GM18870 (cell line): ENCODE results near the gene ATG9B.

ENCODE experiments used
- ATAC-seq: cut with Tn5 transposase; IDR thresholded peaks from one replicate; pipeline ENCODE4 v1.9.1; 2021; ENCODE audit warnings: moderate library complexity; ENCODE audit not compliant: unreplicated experiment

Gene ATG9B

DNA sequence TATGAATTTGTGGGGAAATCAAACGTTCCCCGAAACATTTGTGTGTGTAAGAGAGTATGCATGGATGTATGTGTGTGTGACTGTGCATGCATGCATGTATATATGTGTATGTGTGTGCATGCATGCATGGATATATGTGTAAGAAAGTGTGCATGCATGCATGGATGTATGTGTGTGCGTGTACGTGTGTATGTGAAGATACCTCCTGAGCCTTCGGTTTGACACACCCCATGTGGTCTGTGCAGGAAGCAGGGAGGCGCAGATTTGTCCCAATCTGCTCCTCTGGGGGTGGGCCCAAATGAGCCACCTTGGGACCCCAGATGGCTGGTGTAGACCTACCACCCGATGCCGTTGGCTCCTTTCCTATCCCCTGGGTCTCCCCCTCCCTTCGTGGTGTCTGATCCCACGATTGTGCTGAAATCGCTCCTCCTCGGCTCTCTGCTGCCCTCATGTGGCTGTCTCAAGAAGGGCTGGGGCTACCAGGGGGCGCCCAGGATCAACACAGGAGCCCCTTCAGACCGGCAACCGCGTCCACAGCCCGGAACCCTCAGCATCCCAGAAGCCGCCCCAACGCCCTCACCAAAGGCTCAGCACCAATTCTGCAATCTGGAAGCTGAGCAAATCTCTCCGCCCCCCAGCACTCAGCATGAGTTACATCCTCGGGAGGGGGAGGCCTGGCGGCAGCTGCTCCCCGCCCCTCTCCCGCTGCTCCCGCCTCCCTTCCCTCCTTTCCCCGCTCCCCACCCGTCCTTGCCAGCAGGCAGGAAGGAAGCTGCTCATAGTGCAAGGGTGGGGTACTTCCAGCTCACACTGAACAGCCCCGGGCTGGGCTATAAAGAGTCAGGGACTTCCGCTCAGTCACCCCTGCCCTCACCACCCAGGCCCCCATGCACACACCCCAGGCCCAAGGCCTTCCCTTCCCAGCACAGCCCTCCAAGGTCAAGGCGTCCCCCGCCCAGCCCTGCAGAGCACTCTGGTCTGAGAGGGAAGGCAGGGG, 35.8 kb downstream of the ATG9B start:
- no peak for ATAC-seq

DNA sequence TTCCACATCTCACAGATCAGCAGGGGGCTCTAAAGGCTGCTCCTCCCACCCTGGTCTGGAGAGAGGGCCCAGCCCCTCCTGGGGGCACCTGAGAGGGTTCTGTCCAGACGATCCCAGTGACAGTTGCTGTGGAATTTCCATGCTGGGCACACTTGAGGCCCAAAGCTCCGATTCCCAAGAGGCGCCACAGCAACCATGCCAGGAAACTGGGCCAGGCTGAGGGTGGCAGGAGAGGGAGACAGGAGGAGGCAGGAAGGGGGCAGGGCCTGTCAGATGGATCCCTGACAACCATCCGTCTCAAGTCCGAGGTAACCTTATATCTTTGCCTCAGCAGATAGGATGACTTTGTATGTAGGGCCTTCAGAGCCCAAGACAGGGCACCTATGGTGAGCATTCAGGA, 37.7 kb downstream of the ATG9B start:
- no peak for ATAC-seq

DNA sequence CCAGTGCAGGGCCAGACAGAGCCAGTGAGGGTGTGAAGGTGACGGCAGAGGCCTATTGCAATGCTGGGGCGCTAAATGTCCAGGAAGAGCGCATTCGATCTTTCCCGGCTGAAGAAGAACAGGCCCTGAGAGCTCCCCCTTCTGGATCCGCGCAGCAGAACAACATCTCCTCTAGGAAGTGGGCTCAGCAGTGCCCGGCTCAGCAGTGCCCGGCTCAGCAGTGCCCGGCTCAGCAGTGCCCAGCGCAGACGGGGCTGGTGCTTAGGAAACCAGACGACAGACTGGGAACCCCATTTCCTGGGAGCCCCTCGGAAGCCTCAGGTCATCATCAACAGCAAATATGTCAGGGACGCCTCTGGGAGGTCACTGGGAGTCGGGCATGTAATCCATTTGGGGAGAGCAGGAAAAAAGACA, 38.2 kb downstream of the ATG9B start:
- no peak for ATAC-seq

DNA sequence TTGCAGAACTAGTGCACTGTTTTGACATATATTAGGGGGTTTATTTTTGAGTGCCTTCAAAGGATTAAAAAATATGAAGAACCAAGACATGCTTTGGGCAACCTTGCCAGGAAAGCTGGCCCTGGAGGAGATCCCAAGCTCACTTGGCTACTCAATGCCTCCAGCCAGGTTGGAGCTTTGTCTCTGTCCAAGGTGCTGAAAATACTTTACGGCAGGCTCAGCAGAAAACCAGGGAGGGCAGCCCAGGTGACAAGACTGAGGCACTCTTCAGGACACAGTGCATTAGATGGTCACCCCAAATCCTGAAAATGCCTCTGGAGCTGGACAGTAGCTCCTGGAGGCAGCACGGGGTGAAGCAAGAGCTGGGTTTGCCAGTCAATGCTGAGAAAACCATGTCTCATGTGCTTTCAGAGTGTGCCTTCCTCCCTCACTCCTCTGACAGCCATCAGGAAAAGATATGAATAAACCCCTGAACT, 40.4 kb downstream of the ATG9B start:
- no peak for ATAC-seq

DNA sequence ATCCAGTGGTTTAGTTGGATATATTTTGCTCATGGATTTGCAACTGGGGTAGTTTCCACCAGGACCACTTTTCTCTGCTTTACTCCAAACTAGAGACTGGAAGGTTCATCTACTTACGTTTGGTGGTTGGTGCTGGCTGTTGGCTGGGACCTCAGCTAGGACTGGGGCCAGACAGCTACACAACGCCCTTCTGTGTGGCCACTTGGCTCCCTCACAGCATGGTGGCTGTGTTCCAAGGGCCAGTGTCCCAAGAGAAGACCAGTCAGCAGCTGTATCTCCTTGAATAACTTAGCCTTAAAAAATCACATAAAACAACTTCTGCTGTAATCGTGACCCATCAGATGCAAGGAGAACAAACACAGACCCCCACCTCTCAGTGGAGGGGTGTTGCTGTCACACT, 41.9 kb downstream of the ATG9B start:
- no peak for ATAC-seq

DNA sequence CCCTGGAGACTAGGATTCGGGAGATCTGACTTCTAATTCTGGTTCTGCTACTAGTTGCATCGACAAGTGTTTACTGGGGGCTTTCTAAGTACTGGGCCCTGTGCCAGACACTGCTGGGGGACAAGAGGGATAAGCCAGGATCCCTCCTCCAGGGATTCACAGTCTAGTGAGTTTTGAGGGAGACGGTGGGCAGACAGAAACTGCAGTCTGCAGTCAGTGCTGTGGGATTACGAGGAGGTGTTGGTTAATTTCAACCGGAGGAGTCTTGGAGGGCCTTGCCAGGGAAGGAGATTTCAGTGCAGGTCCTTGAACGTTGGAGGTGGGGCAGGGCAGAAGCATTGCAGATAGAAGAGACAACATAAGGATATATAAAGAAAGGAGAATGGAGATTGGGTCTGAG, 42.6 kb downstream of the ATG9B start:
- ATAC-seq, result no peak

DNA sequence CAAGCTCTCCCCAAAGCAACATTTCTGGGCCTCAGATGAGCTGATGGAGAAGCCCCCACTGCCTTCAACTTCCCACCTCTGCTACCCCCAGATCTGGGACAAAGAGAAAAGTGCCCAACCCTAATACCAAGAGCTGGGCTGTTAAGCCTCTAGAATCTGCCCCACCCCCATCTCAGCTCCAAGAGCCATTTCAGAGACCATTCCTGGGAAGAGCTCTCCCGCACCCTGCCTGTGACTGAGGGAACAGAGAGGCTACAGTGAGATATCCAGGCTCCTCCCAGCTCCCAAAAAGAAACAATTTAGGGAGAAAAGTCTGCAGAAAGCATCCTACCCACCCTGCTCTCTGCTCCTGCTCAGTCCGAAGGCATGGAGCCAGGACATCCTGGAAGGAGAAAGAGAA, 43.6 kb downstream of the ATG9B start:
- no peak for ATAC-seq

DNA sequence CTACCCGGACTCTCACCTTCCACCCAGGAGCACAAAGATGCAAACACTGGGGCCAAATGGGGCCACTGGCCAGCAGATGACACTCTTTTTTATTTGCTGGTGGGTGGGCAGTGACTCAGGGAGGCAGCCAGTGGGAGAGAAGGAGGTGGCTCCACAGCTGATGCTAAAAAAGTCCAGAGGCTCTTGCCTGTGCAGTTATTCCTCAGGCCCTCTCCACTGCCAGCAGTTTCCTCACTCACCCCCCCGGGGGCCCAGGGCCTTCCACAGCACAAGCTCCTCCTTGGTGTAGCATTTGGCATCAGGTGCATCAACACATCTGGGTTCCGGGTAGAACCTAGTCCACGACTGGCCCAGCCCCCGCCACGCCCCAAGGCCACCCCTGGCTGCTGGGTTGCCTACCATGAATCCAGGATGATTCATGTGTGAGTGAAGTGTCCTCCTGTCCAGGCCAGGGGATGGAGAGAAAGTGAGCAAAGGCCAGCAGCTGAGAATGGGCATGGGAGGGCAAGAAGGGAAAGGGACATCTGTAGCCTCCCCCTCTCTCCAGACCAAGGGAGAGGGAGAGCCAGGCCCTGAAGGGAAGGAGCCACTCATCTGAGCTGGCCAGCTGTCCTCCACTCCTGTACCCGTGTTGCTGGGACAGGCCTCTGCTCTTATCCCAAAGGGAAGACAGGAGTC, 44.4 kb downstream of the ATG9B start:
- ATAC-seq, result no peak

DNA sequence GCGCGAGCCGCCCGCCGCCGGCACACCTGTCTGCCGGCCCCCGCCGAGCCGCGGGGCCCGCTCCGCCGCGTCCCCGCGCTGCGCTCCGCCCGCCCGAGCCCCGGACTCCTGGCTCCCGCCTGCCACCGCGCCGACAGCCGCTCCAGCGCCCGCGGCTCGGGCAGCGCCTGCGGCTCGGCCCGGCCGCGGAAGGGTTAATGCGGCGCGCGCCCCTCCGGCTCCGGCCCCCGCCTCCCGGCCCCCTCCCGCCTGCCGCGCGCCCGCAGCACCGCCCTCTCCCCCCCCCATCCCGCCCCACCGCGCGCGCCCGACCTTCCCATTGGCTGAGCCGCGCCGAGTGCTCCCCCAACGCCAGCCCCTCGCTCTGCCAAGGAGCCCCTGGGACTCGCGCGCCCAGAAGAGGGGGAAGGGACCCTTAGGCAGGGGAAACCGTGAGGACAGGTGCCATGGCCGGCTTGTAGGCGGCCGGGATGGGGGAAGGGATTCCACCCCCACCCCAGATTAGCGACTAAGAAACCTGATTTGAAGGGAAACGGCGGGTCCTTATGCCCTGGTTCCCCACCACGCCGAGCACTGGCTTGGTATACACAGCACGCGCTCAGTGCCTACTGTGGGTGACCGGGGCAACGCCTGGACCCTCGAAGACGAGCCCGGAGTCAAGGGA, 46.0 kb downstream of the ATG9B start, which contains the start of gene KCNH2:
Gene KCNH2 (minus strand): TSS at position 196 of the 664 bp plus-strand sequence. CDS start 408 bp downstream, outside the sequence.
- ATAC-seq, result no peak

DNA sequence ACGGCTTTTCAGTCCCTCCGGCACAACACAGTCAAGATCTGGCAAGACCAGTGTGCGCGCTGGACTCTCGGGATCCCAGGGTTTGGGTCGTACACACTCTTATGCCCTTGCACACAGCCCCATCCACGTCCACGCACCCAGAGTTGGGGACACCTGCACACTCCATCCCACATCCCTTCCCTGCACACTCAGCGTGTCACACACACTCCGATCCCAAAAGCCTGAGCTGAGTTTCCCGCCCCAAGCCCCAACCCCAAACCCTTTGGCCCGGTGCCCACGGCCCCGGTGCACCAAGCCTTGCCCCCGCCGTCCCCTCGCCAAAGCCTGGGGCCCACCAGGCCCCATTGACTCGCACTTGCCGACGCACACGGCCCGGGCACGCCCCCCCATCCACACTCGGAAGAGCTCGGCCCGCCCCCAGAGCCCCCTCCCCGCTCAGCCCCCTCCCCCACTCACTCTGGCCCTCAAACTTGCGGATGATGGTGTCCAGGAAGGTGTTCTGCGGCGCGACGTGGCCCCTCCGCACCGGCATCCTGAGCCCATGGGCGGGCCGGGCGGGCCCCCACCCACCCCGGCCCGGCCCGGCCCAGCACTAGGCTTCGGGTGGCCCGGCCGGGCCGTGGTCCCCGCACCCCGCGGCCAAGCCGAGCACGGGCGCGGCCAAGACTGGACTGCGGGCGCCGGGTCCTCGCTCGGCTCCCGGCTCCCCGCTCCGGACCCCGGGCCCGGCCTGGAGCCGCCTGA, 46.7 kb downstream of the ATG9B start:
- no peak for ATAC-seq

DNA sequence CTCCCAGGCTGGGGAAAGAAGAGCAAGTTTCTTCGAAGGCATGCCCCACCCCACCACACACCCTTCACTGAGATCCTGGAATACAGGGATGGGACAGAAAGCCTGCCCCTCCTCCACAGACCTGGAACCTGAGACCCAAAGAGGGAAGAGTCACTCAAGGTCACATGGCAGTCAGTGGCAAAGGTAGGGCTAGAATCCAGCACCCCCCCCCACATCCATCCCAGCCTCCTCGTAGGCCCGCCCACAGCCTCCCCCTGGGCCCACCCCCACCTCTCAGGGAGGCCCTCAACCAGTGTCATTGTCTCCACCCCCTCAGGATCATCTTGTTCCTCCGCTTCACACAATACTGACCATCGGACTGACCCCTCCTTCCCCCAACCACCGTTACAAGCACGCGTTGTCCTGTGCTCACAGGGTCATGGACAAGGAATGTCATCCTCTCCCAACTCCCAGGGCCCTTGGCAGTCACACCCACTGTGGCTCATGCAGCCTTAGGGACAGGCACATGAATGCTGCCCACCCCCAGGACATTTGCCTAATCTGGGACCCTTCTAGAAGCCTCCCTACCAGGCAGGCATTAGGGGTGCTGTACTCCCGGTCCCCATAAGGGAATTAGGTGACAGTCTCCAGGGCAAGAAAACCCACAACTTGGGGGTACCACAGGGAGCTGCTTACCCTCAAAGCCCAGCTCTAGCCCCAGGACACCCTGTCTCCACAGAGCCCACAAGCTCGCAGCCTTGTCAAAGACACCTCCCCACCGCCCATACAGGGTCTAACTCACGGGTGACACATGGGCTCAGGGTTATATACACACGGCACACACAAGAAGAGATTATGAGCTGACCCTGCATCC, 47.5 kb downstream of the ATG9B start:
- ATAC-seq, result no peak

DNA sequence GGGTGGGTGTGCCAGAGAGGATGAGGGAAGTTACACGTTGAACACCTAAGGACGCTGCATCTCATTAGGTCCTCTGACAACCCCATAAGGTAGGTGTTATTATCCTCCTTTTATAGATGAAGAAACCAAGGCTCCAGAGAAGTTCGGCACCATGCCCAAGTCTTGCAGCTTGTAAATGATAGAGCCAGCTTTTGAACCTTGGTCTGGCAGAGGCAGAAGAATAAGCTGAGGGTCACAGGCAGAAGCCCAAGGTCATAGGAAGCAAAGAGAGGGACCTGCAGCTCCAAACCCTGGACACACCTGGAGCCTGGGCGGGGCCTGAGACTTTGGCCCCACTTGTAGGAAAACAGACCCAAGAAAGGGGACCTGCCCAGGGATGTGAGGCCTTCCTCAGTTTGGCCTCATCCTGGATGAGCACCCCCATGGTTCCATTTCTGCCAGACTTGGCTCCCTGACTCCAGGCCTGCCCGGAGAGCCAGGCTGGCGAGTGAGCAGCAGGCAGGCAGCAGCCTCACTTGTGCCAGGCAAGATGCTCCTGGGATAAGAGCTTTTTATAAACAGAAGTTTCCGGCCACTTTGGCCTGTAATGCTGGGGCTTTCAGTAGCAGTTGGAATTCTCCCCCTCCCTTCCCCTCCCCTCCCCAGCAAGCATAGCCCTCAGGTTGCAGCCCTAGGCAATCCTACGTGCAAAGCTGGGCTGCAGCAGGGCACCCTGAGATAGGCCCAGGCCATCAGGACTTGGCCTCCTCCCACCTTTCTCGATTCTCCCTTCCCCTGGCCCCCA, 48.6 kb downstream of the ATG9B start:
- ATAC-seq, result no peak

DNA sequence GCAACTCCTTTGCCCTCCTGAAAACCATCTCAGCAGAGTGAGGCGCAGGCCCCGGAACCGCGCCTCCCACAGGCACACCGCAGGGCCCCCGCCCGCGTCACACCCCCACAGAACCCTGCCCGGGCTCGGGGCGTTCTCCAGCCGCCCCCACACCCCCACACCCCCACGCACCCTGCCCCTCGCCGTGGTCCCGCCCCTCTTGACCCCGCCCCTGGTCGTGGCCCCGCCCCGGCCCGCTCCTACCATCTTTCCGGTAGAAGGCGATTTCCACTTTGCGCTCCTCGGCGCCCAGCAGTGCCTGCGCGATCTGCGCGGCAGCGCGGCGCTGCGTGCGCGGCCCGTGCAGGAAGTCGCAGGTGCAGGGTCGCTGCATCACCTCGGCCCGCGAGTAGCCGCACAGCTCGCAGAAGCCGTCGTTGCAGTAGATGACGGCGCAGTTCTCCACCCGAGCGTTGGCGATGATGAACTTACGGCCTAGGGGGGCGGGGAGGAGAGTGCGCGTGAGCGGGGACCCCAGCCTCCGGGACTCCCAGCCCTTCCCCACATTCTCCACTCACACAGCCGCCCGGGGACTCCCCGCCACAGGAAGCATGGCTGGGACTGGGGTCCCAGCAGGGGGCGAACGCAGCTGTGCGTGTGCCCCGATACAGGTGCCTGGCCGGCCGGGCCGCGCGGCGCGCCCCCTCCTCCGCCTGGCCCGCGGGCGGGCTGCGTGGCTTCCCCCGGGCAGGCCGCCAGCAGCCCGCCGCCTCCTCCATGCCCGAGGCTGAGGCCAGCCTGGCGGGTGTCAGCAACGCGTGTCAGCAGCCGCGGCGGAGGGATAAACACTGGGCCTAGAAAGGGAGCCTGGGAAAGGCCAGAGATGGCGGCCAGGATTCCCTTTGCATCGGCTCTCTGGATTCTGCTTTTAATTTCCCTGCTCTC, 49.6 kb downstream of the ATG9B start:
- ATAC-seq, result no peak

DNA sequence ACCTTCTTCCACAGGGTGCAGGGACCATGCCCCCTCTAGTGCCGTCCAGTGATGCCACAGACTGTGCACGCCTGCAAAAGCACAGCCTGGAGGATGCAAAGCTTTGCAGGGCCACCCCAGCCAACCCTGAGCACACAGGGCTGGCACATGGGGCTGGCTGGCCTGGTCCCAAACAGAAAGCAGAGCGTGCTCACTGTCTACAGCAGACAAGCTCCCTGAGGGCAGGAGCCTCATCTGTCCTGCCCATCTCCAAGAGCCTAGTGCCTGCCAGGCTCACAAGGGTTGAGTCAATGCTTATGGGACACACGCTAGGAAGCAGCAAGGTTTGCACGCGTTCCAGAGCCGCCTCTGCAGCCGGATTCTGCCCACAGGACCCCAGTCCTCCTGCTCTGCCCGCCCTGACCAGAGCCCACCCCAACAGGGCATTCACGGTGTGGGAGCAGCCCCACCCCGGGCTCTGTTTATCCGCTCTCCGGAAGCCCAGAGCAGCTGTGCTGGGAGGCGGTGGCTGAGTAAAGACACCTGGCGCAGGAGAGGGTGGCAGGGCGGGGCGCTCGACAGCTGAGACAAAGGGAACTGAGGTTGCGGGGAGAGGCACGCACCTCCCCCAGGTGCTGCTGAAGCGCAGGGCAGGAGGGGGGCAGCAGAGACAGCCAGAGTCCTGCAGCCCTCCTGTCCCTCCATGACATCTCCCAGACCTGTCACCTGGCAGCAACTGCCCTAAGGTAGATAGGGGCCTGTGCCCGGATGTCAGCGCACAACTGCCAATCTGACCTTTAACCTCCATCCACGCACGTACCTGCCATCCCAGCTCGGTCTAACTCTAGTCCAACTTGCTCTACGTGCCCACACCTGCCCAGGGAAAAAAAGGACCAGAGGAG, 50.5 kb downstream of the ATG9B start:
- ATAC-seq, result no peak

DNA sequence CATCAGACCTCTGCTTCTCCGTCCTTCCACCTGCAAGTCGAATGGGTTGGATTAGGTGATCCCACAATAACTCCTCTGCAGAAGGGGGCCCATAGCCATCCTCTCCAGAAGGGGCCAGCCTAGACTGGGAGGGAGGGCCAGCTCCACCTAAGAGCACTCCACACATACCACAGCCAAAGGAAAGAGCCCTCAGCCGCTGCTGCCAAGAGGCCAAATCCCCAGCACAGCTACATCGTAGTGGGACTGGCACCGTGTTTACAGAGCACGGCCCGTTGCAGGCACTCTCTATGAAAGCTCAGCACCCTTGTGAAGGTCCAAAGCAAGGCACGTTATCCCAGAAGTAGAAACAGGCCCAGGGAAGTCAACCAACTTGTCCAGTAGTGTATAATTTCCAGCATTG, 51.6 kb downstream of the ATG9B start:
- no peak for ATAC-seq

DNA sequence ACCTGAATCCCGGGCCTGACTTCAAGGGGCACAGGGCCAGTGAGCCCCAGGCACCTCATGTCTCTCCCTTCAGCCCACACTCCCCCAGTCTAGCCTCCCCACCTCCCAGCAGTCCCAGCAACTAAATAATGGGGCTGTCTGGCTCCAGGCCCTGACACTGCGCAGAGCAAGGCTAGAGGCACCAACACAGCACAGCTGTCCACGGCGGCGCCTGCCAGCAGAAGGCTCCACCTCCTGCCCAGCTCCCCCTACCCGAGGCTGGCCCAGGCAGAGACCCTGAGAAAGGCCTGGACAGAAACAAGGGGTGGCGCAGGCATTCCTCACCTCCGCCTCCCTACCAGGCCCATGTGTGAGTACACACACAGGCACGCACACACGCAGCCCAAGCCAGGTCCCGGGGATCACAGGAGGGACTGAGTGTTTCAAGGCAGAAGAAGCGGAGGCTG, 52.2 kb downstream of the ATG9B start:
- ATAC-seq, result no peak
